ENCODE measurements around the gene OR9G4.

DNA sequence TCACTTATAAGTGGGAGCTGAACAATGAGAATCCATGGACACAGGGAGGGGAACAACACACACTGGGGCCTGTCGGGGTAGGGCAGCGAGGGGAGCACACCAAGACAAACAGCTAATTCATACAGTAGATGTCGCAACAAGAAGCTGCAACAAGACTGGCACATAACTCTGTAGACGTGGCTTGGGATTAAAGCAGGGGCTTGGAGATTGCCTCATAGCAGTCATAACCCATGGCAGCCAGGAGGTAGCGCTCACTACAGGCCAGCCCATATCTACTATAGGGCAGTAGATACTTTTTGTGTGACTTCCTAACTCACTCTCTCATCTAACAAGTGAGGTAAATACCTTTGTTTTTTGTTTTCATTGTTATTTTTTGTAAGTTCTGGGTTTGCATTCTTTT, 1.7 kb upstream of the OR9G4 start:
- TF ChIP-seq GATA2 (IDR thresholded peaks at IDR 0.05; ENCODE audit: low read depth, low read length) (no peak), GATA3 (IDR thresholded peaks at IDR 0.05; ENCODE audit: low read depth, low read length) (no peak)

All from SH-SY5Y (cell line).